SK-N-SH treated with all-trans-retinoic acid at 6 μM for 48 hours (cell line): ENCODE results near the gene GGT5.

Experiments used
- CREB5 ChIP-seq: fragments of 250-450 bp; sonication (Bioruptor Pico); IDR thresholded peaks from 2 replicates; pipeline ENCODE4 v1.5.1; 2020; ENCODE audit warnings: low read depth, mild to moderate bottlenecking, moderate library complexity
- OSR1 ChIP-seq: fragments of 250-450 bp; sonication (Bioruptor Pico); IDR thresholded peaks from 2 replicates; pipeline ENCODE4 v1.8.0; 2022; ENCODE audit warnings: moderate library complexity, mild to moderate bottlenecking, inconsistent platforms
- PATZ1 ChIP-seq: fragments of 250-450 bp; sonication (Bioruptor Pico); IDR thresholded peaks from 2 replicates; pipeline ENCODE4 v1.8.0; 2020; ENCODE audit warnings: mild to moderate bottlenecking, moderate library complexity, borderline replicate concordance
- POU6F1 ChIP-seq: fragments of 250-450 bp; sonication (Bioruptor Pico); IDR thresholded peaks from 2 replicates; pipeline ENCODE4 v1.8.0; 2021; ENCODE audit warnings: low read depth, mild to moderate bottlenecking, moderate library complexity, borderline replicate concordance
- PPARA ChIP-seq: fragments of 250-450 bp; sonication (Bioruptor Pico); IDR thresholded peaks from 2 replicates; pipeline ENCODE4 v1.5.0; 2020; ENCODE audit warnings: mild to moderate bottlenecking, borderline replicate concordance
- RARB ChIP-seq: fragments of 250-450 bp; sonication (Bioruptor Pico); IDR thresholded peaks from 2 replicates; pipeline ENCODE4 v1.8.0; 2021; ENCODE audit warnings: mild to moderate bottlenecking, moderate library complexity
- SNAI2 ChIP-seq: fragments of 250-450 bp; sonication (Bioruptor Pico); IDR thresholded peaks from 2 replicates; pipeline ENCODE4 v1.5.0; 2020; ENCODE audit warnings: mild to moderate bottlenecking, moderate library complexity
- TCF4 ChIP-seq: fragments of 250-450 bp; sonication (Bioruptor Pico); IDR thresholded peaks from 2 replicates; pipeline ENCODE4 v1.8.0; 2021; ENCODE audit warnings: mild to moderate bottlenecking, moderate library complexity, borderline replicate concordance
- ZFP3 ChIP-seq: fragments of 250-450 bp; sonication (Bioruptor Pico); IDR thresholded peaks from 2 replicates; pipeline ENCODE4 v1.5.0; 2020; ENCODE audit warnings: mild to moderate bottlenecking, moderate library complexity
- ZNF565 ChIP-seq: fragments of 450-650 bp; formaldehyde crosslinking; conservative IDR thresholded peaks from 2 replicates; pipeline ENCODE4 v1.5.0; 2020; ENCODE audit warnings: low read depth, mild to moderate bottlenecking, moderate library complexity

DNA sequence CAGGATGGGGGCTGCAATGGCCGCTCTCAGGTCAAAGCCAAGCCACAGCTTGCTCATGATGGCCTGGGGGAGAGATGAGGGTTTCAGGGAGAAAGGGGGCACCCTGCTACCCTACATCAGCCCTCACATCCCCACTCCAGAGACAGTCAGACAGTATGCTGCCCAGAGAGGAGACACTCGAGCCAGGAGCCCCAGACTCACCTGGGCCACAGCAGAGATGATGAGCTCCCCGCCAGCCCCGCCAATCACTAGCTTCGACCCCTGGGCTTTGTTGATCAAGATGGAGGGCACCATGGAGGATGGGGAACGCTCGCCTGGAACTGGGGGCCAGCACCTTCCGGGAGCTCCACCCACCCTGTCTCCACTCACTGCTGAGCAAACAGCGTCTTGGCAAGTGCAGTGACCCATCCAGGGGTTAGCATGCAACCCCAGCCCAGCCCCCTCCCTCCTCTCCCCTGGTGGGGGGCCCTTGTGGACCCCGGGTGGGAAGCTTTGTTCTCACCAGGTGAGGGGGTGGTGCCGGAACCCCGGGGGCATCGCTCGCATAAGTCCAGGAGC is 19.8 kb downstream of the GGT5 start:
- no peak for TF ChIP-seq CREB5
- no peak for TF ChIP-seq PPARA (CRISPR knock-in tag)
- TF ChIP-seq PATZ1 (CRISPR knock-in tag): no peak
- TF ChIP-seq ZNF565 (CRISPR knock-in tag): no peak
- TF ChIP-seq RARB (CRISPR knock-in tag): no peak
- TF ChIP-seq TCF4 (CRISPR knock-in tag): no peak
- no peak for TF ChIP-seq SNAI2 (CRISPR knock-in tag)
- TF ChIP-seq ZFP3 (CRISPR knock-in tag): no peak
- TF ChIP-seq POU6F1 (CRISPR knock-in tag): no peak
- TF ChIP-seq OSR1 (CRISPR knock-in tag): no peak
